ENCODE data around the gene PADI3. TPM values are rescaled to one million over a fixed set of nuclear protein-coding genes. Genes with fewer than 3 reads are reported as not detected.

Gene PADI3
- total and polyA plus RNA-seq, 9 of the 15 experiments (the other 6 are each of a cell fraction or from before 2014, with no cell fraction given): not detected

DNA sequence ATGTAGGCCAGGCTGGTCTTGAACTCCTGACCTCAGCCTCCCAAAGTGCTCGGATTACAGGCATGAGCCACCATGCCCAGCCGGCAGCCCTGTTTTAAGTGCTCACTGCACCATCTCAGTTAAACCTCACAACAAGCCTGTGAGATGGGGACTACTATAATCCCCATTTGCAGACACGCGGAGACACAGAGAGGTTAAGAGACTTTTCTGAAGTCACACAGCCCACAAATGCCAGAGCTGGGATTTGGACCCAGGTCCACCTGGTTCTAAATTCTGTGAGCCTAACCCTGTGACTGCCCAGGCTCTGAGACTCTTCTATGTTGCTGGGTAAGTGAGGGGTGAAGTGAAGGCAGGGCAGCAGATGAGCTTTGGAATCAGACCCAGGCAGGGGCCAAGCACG is 37.5 kb upstream of the PADI3 start:
- H2AFZ ChIP-seq (ENCODE audit: low read depth, low read length): no peak overlapping the region
- in situ Hi-C loops (cut with MboI): no loop called here
- no peaks in the 10 kb centered on the region for H3K79me2 ChIP-seq (ENCODE audit: control insufficient read depth, insufficient read depth, low read length)
- peaks cover 28 to 75% of the 10 kb centered on the region in 2 experiments for H3K27me3 ChIP-seq (ENCODE audit: control insufficient read depth in 2 of 2, insufficient read depth in 2 of 2, low read length in 2 of 2)
- FAIRE-seq: no peak
- no peak for ATAC-seq
- no peak for DNase-seq (ENCODE audit: extremely low read depth in 1 of 4, low spot score in 3 of 4)
- H3K9ac ChIP-seq (ENCODE audit: insufficient read depth in 1 of 2, low read depth in 2 of 2, low read length in 2 of 2): no peak overlapping the region
- H3K9me3 ChIP-seq (replicated peaks; ENCODE audit: control insufficient read depth, insufficient read depth, low read depth, low read length): no peaks in the 10 kb centered on the region
- H3K4me3 ChIP-seq: no peak overlapping the region
- H3K36me3 ChIP-seq (ENCODE audit: control insufficient read depth, insufficient read depth, low read length): no peaks in the 10 kb centered on the region
- intact Hi-C loops (cut with micrococcal nuclease): no loop called here
- TF ChIP-seq ZZZ3 (IDR thresholded peaks at IDR 0.05) (no peak), ZNF830 (CRISPR knock-in tag; IDR thresholded peaks at IDR 0.05) (no peak), KAT2B (IDR thresholded peaks at IDR 0.05; ENCODE audit: low read depth, low read length) (no peak), ZFP36 (IDR thresholded peaks at IDR 0.05; ENCODE audit: low read depth, low read length, partially characterized antibody) (peak; percentile 56), C11orf30 (IDR thresholded peaks at IDR 0.05; ENCODE audit: low read depth) (no peak), NFATC3 (IDR thresholded peaks at IDR 0.05) (no peak), NCOA4 (IDR thresholded peaks at IDR 0.05; ENCODE audit: partially characterized antibody) (no peak), BCOR (IDR thresholded peaks at IDR 0.05) (peak; percentile 67; the same call in 1 of the 2 replicates), EHMT2 (IDR thresholded peaks at IDR 0.05) (no peak), SRSF3 (IDR thresholded peaks at IDR 0.05; ENCODE audit: insufficient read depth, low read length) (no peak), SIN3A (IDR thresholded peaks at IDR 0.05; ENCODE audit: borderline replicate concordance in 2 of 2, control insufficient read depth in 1 of 2, low read depth in 2 of 2, low read length in 2 of 2) (no peak), CBFA2T2 (conservative IDR thresholded peaks at IDR 0.05) (no peak), RBM25 (IDR thresholded peaks at IDR 0.05; ENCODE audit: low read depth, low read length, severe bottlenecking) (peak; percentile 71), NR1H2 (CRISPR knock-in tag; IDR thresholded peaks at IDR 0.05) (no peak), RAD51 (IDR thresholded peaks at IDR 0.05; ENCODE audit: borderline replicate concordance, low read depth) (no peak), HLTF (IDR thresholded peaks at IDR 0.05) (no peak), ZNF263 (CRISPR knock-in tag; IDR thresholded peaks at IDR 0.05; ENCODE audit: borderline replicate concordance) (no peak)
- H3K9me1 ChIP-seq (ENCODE audit: control insufficient read depth, insufficient read depth, low read length): no peaks in the 10 kb centered on the region
- peaks cover 0 to 7% of the 10 kb centered on the region in 2 experiments; a peak in 2 of 5 replicates for H3K4me1 ChIP-seq (replicated peaks in 1 of 2; ENCODE audit: control insufficient read depth in 2 of 2, insufficient read depth in 2 of 2, low read length in 2 of 2)
- peaks cover 13% of the 10 kb centered on the region for H4K20me1 ChIP-seq (replicated peaks; ENCODE audit: control insufficient read depth, insufficient read depth, low read length)
- CTCF ChIA-PET (ENCODE audit: low intra/inter-chr PET ratio): no interaction called here
- 5% methylated on average over 5 of the region's 5 CpGs for WGBS (ENCODE audit: insufficient coverage, low coverage, missing lambda C conversion rate)
- no peak overlapping the region for H3K4me2 ChIP-seq (ENCODE audit: insufficient read depth, low read length)
- no TSS peak for BruUV-seq (replicated peaks)
- no peak overlapping the region for H3K27ac ChIP-seq (ENCODE audit: extremely low read depth, low read depth, low read length)
- POLR2A ChIA-PET: no interaction called here
